Left ventricle myocardium inferior (tissue), 1 donor: ENCODE measurements around the gene PHKB. TPM values are rescaled to one million over a fixed set of nuclear protein-coding genes. Genes with fewer than 3 reads are reported as not detected.

Experiments used
- DNase-seq: peaks from one replicate; pipeline ENCODE4 v3.0.0-alpha.2; 2020
- H3K27ac ChIP-seq: fragments of 200-600 bp; replicated peaks from 2 replicates; pipeline ENCODE4 v1.8.0; 2021
- H3K27me3 ChIP-seq: fragments of 200-600 bp; 2 replicates; pipeline ENCODE4 v1.8.0; 2021; ENCODE audit warnings: low read depth
- H3K36me3 ChIP-seq: fragments of 200-600 bp; 2 replicates; pipeline ENCODE4 v1.8.0; 2021
- H3K4me1 ChIP-seq: fragments of 200-600 bp; 2 replicates; pipeline ENCODE4 v1.8.0; 2021
- H3K4me3 ChIP-seq: fragments of 200-600 bp; 2 replicates; pipeline ENCODE4 v1.8.0; 2021; ENCODE audit warnings: mild to moderate bottlenecking, moderate library complexity
- H3K9me3 ChIP-seq: fragments of 200-600 bp; replicated peaks from 2 replicates; pipeline ENCODE4 v1.8.0; 2021
- CTCF ChIP-seq: fragments of 200-600 bp; IDR thresholded peaks from 2 replicates; pipeline ENCODE4 v1.8.0; 2021; ENCODE audit warnings: antibody characterized with exemption, mild to moderate bottlenecking, borderline replicate concordance
- intact Hi-C: fragments of 100-400 bp; cut with micrococcal nuclease; formaldehyde crosslinking; loops from one replicate; pipeline ENCODE4 v1.11.0; 2022
- total RNA-seq: library from RNA; stranded (reverse); fragmentation: NEBNext Ultra II Directional; extraction: Animal tissue kit (Norgen Biotek cat#: 25700); gene quantifications from one replicate; pipeline ENCODE4 v1.2.1, GENCODE V29; 2021
- donor health status: DM: no; HTN: yes; CAD: no; lungs with severe emphysema.

PHKB gene
- total RNA-seq, 1 donor from 2014 or later: 63.2 TPM

- DNase-seq: no peak
- no peaks in the 10 kb centered on the region for H3K27me3 ChIP-seq
- peaks cover 83% of the 10 kb centered on the region for H3K36me3 ChIP-seq
- no peak for TF ChIP-seq CTCF
- intact Hi-C loops: no loop called here
- no peaks in the 10 kb centered on the region for H3K4me1 ChIP-seq
- no peak overlapping the region for H3K27ac ChIP-seq
- H3K9me3 ChIP-seq: no peaks in the 10 kb centered on the region
- H3K4me3 ChIP-seq: no peak overlapping the region
Observed at GRCh38 chr16:47657032-47657431, 195.9 kb downstream of the PHKB start.

GRCh38 chr16:47657977-47658376 is 196.8 kb downstream of the PHKB start:
- Histone ChIP-seq H3K27me3 (no peaks in the 10 kb centered on the region), H3K4me1 (no peaks in the 10 kb centered on the region), H3K4me3 (no peak overlapping the region), H3K27ac (no peak overlapping the region), H3K36me3 (peaks cover 78% of the 10 kb centered on the region), H3K9me3 (no peaks in the 10 kb centered on the region)
- TF ChIP-seq CTCF: no peak
- intact Hi-C loops: no loop called here
- no peak for DNase-seq

- H3K27me3 ChIP-seq: no peaks in the 10 kb centered on the region
- TF ChIP-seq CTCF: no peak
- intact Hi-C loops: no loop called here
- H3K4me3 ChIP-seq: no peak overlapping the region
- H3K4me1 ChIP-seq: no peaks in the 10 kb centered on the region
- DNase-seq: no peak
- H3K27ac ChIP-seq: no peak overlapping the region
- H3K9me3 ChIP-seq: no peaks in the 10 kb centered on the region
- peaks cover 78% of the 10 kb centered on the region for H3K36me3 ChIP-seq
Observed at GRCh38 chr16:47660540-47660939, 199.4 kb downstream of the PHKB start.

- no peak for DNase-seq
- Histone ChIP-seq H3K36me3 (peaks cover 82% of the 10 kb centered on the region), H3K27ac (no peak overlapping the region), H3K9me3 (no peaks in the 10 kb centered on the region), H3K4me1 (no peaks in the 10 kb centered on the region), H3K4me3 (no peak overlapping the region), H3K27me3 (no peaks in the 10 kb centered on the region)
- intact Hi-C loops: no loop called here
- TF ChIP-seq CTCF: no peak
Observed at GRCh38 chr16:47664653-47665325, 203.7 kb downstream of the PHKB start.

- DNase-seq: no peak
- TF ChIP-seq CTCF: no peak
- H3K36me3 ChIP-seq: peaks cover 77% of the 10 kb centered on the region
- H3K27me3 ChIP-seq: no peaks in the 10 kb centered on the region
- H3K4me1 ChIP-seq: no peaks in the 10 kb centered on the region
- intact Hi-C loops: no loop called here
- no peaks in the 10 kb centered on the region for H3K9me3 ChIP-seq
- no peak overlapping the region for H3K27ac ChIP-seq
- H3K4me3 ChIP-seq: no peak overlapping the region
Observed at GRCh38 chr16:47666434-47666833, 205.3 kb downstream of the PHKB start.
